Activated T-cell treated with anti-CD3 and anti-CD28 coated beads, Interleukin-2, amount 50 U/mL, for 48 hours (primary cell): ENCODE measurements around the gene CGB2.
"Not testable (repeated sequence)": the region's sequence is repeated elsewhere in the genome, so short reads cannot be mapped to it uniquely, and the experiment has no call there.

Experiments used
- DNase-seq, 2 experiments: peaks; one replicate each; pipeline ENCODE4 v3.0.0-alpha.2; 2020

CGB2 gene

GRCh38 chr19:49038557-49039276, 7.0 kb downstream of the CGB2 start:
- not testable (repeated sequence) for DNase-seq

GRCh38 chr19:49039736-49040135, 8.0 kb downstream of the CGB2 start:
- not testable (repeated sequence) for DNase-seq

DNA sequence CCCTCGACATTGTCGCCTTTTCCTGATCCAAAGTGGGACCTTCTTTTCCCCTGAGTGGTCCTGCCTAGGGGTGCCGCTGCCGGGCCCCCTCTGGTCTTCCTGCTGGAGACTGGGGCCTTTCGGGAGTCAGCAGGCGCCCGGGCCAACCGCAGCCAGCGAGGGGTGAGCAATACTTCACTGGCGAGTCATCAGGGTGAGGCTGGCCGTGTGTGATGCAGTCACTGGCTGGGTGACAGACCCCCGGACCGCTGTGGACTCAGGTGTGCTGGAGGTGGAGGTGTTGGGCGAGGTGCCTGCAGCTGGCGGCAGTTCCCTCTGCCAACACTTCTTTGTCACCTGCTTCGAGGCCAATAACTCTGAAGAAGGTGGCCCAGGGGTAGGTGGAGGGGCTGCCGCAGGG, 10.5 kb downstream of the CGB2 start:
- no peak for DNase-seq

GRCh38 chr19:49042666-49043065, 11.0 kb downstream of the CGB2 start:
- DNase-seq = not testable (repeated sequence)

DNA sequence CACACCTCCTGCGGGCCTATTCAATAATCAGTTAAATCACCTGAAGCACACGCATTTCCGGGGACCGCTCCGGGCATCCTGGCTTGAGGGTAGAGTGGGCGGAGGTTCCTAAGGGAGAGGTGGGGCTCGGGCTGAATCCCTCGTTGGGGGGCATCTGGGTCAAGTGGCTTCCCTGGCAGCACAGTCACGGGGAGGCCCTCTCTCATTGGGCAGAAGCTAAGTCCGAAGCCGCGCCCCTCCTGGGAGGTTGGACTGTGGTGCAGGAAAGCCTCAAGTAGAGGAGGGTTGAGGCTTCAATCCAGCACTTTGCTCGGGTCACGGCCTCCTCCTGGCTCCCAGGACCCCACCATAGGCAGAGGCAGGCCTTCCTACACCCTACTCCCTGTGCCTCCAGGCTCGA, 11.9 kb downstream of the CGB2 start, which contains the start of gene CGB5:
Gene CGB5 (plus strand): TSS at position 301 of the 400 bp plus-strand sequence. CDS start 362 bp downstream, outside the sequence.
- not testable (repeated sequence) for DNase-seq

GRCh38 chr19:49049011-49049410, 17.3 kb downstream of the CGB2 start, which contains the start of gene CGB8:
TSS of gene CGB8 (minus strand) at chr19:49049111. CDS start at chr19:49048739, 372 bp downstream.
- not testable (repeated sequence) for DNase-seq

DNA sequence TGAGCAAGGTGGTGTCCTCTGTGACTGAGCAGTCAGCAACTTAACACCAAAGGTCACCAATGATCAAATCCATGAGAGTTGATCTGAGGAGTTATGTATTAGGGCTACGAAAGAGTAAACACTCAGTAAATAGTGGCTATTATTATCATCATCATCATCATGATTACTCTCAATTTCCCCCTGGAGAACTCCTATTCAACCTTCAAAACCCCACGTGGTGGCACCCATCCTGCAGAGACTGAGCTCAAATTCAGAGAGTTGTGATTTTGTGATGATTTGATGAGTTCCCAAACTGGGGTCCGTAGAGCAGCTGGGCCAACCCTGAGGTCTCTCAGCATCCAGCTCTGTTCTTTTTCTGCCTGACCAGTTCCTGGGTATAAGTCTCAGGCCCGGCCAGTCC, 18.1 kb downstream of the CGB2 start:
- not testable (repeated sequence) for DNase-seq

DNA sequence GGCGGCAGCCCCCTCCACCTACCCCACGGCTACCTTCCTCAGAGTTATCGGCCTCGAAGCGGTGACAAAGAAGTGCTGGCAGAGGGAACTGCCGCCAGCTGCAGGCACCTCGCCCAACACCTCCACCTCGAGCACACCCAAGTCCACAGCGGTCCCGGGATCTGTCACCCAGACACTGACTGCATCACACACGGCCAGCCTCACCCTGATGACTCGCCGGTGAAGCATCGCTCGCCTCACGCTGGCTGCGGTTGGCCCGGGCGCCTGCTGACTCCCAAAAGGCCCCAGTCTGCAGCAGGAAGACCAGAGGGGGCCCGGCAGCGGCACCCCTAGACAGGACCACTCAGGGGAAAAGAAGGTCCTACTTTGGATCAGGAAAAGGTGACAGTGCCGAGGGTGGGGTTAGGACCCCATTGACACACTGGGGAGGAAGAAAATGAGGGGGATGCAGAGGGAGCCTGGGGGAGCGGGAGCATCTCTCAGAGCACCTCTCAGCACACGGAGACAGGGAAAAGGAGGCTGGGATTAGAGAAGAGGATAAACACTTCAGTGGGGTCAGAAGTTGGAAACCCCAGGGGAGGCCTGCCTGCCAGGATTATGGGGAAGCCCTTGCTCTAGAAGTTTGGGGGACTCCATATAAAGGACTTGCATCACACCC, 18.8 kb downstream of the CGB2 start:
- DNase-seq = not testable (repeated sequence)

DNA sequence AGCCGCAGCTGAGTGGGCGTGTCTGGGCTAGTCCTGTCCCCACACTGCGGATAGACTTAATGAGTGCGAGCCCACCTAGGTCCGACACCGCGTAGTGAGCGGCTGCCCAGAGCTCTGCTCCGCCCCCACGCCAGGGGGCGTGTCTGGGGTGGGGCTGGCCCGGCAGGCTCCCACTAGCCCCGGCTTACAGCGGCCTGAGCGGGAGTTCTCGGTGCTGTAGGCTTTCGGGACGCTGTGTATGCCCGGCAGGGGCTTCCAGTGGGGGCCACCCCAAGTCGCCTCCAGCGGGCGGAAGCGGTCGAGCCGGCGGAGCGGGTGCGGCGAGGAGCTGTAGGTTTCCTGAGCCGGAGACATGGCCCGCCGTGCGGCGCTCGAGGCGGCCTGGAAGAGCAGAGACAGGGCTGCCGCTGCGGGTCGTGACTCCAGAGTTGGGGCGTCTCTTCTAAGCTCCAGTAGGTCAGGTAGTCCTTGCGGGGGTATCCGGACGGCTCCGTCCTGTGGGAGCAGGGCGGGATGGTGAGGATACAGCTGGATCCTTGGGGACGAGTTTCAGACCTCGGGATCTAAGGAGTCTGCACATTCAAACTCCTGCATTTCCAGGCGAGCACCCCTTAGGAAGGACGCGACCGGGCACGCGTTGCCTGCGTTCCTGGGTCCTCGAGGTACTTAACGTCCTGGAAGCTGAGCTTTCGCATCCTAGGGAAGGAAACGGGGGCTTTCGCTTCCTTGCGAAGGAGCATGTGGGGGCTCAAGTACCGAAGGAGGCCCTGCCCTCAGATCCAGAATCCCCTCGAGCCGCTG, 24.6 kb downstream of the CGB2 start:
- peak; percentile 68 to 76 for DNase-seq

- not testable (repeated sequence) for DNase-seq
Observed at GRCh38 chr19:49056902-49057596, 25.4 kb downstream of the CGB2 start.

DNA sequence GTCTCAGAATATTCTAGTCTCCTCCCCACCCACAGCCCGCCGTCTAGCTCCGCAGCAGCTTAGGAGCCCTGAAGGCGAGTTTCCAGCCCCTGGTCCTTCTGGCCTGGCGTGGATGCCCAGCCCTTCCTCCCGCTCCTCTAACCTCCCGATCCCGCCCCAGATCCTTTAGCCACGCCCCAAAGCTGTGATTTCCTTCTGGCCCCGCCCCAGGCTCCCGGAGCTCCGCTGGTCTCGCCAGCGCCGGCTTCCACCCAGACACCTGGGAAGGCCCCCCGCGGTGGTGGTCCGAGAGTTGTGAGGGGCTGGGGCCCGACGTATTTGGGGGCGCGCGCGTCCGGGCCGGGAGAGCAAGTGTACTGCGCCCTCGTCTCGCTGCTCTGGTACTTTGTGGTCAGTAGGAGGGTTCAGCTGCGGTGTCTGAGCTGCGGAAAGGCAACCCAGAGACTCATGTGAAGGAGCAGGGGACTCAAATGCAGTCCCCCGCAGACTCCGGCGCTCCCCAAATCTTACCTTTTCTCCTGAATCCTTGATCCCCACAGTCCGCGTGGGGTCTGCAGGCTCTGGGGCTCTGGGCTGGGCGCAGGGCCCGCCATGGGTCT, 26.0 kb downstream of the CGB2 start, which contains the start of gene CGB7:
Gene CGB7 (minus strand): TSS at position 114 of the 599 bp plus-strand sequence. CDS start 2,374 bp downstream, outside the sequence.
- peak; percentile 62 to 71 for DNase-seq

GRCh38 chr19:49058562-49058961, 26.9 kb downstream of the CGB2 start:
- peak; percentile 60 to 64 for DNase-seq

DNA sequence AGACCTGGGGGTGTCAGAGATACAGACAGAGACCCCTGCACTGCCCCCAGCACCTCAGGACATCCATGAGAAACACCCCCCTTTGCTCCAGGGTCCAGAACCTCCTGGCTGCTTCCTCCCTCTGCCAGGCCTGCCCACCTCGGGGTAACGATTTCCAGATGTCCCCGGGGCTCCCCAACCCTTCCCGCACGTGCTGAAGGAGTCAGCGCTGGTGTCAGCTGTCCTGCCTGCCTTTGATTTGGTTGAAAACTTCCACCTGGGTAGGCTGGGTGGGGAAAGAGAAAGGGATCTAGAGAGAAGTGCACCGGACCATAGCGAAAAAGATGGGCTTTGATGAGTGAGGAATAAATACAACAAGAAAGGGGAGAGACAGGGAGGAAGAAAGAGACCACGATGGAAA, 27.4 kb downstream of the CGB2 start:
- no peak for DNase-seq

DNA sequence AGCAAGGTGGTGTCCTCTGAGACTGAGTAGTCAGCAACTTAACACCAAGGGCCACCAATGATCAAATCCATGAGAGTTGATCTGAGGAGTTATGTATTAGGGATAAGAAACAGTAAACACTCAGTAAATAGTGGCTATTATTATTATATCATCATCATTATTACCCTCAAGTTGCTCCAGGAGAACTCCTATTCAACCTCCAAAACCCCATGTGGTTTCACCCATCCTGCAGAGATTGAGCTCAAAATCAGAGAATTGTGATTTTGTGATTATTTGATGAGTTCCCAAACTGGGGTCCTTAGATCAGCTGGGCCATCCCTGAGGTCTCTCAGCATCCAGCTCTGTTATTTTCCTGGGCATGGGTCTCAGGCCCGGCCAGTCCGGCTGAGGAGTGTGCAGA, 29.3 kb downstream of the CGB2 start:
- DNase-seq = no peak

DNA sequence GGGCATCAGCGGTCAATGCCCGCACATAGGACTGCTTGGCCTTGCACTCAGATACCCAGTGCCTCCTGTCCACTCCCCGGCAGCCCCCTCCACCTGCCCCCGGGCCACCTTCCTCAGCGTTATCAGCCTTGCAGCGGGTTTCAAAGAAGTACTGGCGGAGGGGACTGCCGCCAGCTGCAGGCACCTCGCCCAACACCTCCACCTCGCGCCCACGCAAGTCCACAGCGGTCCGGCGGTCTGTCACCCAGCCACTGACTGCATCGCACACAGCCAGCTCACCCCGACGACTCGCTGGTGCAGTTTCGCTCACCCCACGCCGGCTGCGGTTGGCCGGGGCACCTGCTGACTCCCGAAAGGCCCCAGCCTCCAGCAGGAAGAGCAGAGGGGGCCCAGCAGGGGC, 29.8 kb downstream of the CGB2 start:
- DNase-seq = no peak

DNA sequence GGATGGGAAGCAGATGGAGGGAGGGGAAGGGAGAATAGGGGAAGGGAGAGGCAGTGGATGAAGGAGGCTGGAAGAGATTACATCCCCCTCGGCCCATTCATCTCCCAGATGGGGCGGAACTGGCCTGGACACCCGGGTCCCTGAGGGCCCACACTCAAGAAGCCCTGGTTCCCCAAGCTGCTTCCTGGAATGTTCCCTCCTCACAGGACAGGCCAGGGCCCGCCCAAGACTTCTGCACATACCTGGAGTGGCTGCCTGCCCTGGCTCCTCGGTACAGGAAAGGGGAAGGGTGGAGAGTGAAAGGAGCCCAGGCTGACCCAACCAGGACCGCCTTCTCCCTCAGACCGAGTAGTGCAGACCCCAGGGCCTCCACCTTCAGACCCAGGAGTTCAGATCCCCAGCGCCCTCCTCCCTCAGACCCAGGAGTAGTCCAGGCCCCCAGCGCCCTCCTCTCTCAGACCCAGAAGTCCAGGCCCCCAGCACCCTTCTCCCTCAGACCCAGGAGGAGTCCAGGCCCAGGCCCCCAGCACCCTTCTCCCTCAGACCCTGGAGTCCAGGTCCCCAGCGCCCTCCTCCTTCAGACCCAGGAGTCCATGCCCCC, 32.4 kb downstream of the CGB2 start:
- no peak for DNase-seq

DNA sequence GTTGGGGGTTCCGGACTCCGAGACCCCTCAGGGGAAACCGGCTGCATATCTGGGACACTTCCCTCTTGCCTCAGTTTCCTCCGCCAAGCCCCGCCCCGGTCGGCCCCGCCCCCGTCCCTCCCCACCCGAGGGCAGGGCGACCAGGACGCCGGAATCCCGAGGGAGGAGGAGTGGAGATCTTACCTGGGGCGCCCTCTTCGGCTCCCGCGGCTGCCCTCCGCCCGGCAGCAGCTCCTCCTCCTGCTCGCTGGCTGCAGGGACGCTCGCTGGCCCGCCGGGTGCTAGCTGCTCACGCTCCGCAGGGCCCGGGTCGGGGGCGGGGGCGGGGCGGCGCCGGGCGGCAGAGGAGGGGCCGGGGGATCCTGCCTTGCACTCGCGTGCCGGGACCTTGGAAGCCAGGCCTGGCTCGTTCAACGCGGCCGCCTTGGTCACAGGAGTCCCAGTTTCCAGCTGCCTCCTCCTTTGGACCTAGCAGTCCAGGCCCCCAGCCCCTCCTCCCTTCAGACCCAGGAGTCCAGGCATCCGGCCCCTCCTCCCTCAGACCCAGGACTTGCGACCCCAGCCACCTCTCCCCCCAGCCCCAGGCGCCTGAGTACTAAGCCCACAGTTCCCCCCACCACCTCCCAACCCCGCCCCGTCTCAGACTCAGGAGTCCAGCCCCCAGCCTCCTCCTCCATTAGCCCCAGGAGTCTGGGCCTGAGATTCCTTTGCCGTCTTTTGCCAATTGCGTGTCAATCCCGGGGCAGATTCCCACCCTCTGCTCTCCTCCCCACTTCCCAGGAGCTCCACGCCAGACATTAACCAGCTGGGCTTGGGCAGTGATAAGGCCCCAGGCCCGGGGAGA, 33.3 kb downstream of the CGB2 start, which contains the start of gene NTF4:
Gene NTF4 (minus strand): TSS at position 51 of the 844 bp plus-strand sequence. CDS start 2,821 bp downstream, outside the sequence.
- DNase-seq = no peak

- no peak for DNase-seq
Observed at GRCh38 chr19:49065905-49066512, 34.3 kb downstream of the CGB2 start.

DNA sequence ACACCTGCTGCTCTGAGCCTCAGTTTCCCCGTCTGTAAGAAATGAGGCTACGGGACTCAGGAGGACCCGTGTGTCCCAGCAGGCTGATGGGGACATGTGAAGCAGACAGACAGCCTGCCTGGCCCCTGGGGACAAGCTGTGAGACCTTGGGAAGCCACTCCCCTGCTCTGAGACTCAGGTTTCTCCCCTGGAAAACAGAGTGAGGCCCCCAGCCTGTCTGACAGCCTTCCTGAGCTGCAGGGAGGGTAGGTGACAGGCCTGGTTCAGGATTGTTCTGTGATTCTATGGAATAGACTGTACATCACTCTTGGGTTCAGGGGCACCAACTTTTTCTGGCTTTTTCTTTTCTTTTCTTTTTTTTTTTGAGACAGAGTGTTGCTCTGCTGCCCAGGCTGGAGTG, 35.9 kb downstream of the CGB2 start:
- no peak for DNase-seq

DNA sequence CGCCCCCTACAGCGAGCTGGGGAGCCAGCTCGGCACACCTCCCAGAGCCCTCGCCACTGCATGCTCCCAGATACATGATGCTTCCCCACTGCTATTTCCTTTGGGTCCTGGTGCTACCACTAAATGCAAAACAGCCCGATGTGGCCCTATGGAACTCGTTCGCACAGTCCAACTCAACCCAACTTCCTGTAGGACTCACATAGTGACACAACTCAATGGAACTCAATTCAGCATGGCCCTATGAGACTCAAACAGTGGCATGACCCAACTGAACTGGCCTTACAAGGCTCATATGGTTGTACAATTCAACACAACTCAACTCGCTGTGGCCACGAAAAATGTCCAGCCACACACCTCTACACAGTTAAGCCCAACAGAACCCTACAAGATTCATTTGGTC, 37.3 kb downstream of the CGB2 start:
- DNase-seq = no peak
